GM12878 (cell line): ENCODE measurements around the gene NOP56. TPM values are rescaled to one million over a fixed set of nuclear protein-coding genes. Genes with fewer than 3 reads are reported as not detected.

Source experiments
- ATAC-seq: fragments of 200-7000 bp; cut with Tn5 transposase; 3 replicates; pipeline ENCODE4 v1.9.1; 2020; ENCODE audit warnings: mild to moderate bottlenecking, moderate library complexity
- BruUV-seq: library from RNA; stranded (reverse); fragments of 400-500 nt; replicated peaks from 2 replicates; lab custom pipeline; 2021; lab: Mats Ljungman, UMichigan
- CTCF ChIA-PET: fragments of 300-600 bp; sonication (Branson Sonifier 250); formaldehyde crosslinking; extraction: SDS; loops from one replicate; lab custom pipeline; 2021; ENCODE audit warnings: inconsistent platforms; lab: Yijun Ruan, JAX
- POLR2A ChIA-PET: fragments of 350-600 bp; formaldehyde crosslinking; extraction: SDS; loops from one replicate; lab custom pipeline; 2021; ENCODE audit warnings: inconsistent platforms; lab: Charles Lee
- RAD21 ChIA-PET: fragments of 300-600 bp; sonication (Branson Sonifier 250); formaldehyde crosslinking; loops from one replicate; lab custom pipeline; 2023; ENCODE audit warnings: antibody characterized with exemption; ENCODE audit not compliant: unreplicated experiment; lab: Charles Lee
- SMC1A ChIA-PET: fragments of 300-600 bp; sonication (Branson Sonifier 250); formaldehyde crosslinking; loops from one replicate; lab custom pipeline; 2023; ENCODE audit not compliant: unreplicated experiment, uncharacterized antibody; lab: Charles Lee
- DNase-seq: peaks from one replicate; pipeline ENCODE4 v3.0.0-alpha.2; 2011; ENCODE audit warnings: low read depth, low spot score
- FAIRE-seq: peaks from 3 replicates; lab custom pipeline; 2011; peaks lifted over from hg19 to GRCh38; lab: Jason Lieb, UNC
- H2AFZ ChIP-seq: 2 replicates; pipeline ENCODE4 v1.6.0; 2011; ENCODE audit warnings: low read depth, low read length, control low read depth; ENCODE audit not compliant: control insufficient read depth
- H3K27ac ChIP-seq: 2 replicates; pipeline ENCODE4 v1.5.1; 2011; ENCODE audit warnings: control low read depth; ENCODE audit not compliant: control insufficient read depth, insufficient read depth
- H3K27me3 ChIP-seq, 2 experiments: replicated peaks in 1 of 2; 2 replicates each; pipeline versions ENCODE4 v1.6.0 to v1.6.1; 2011; ENCODE audit warnings: low read length in 1 of 2; ENCODE audit not compliant: control insufficient read depth in 2 of 2, insufficient read depth in 2 of 2
- H3K36me3 ChIP-seq, 2 experiments: 2 replicates each; pipeline ENCODE4 v1.5.1; 2011; ENCODE audit warnings: low read length in 1 of 2; ENCODE audit not compliant: control insufficient read depth in 2 of 2, insufficient read depth in 2 of 2
- H3K4me1 ChIP-seq: 2 replicates; pipeline ENCODE4 v1.6.1; 2011; ENCODE audit warnings: mild to moderate bottlenecking, low read length, moderate library complexity, mixed read lengths; ENCODE audit not compliant: control insufficient read depth, insufficient read depth
- H3K4me2 ChIP-seq: 2 replicates; pipeline ENCODE4 v1.6.0; 2011; ENCODE audit warnings: control low read depth; ENCODE audit not compliant: control insufficient read depth, insufficient read depth
- H3K4me3 ChIP-seq: fragments of 200-600 bp; sonication (generic); 2 replicates; pipeline ENCODE4 v1.5.1; 2016
- H3K79me2 ChIP-seq: 2 replicates; pipeline ENCODE4 v1.6.0; 2011; ENCODE audit warnings: low read length; ENCODE audit not compliant: control insufficient read depth, insufficient read depth
- H3K9ac ChIP-seq: 2 replicates; pipeline ENCODE4 v1.8.0; 2011; ENCODE audit warnings: low read length, control low read depth, mixed read lengths; ENCODE audit not compliant: control insufficient read depth, insufficient read depth
- H3K9me3 ChIP-seq: replicated peaks from 3 replicates; pipeline ENCODE4 v1.5.1; 2011; ENCODE audit warnings: mild to moderate bottlenecking, low read length; ENCODE audit not compliant: control insufficient read depth, insufficient read depth
- H4K20me1 ChIP-seq: 2 replicates; pipeline ENCODE4 v1.6.0; 2011; ENCODE audit not compliant: control insufficient read depth, insufficient read depth
- BCL11A ChIP-seq: IDR thresholded peaks from 2 replicates; pipeline ENCODE4 v1.6.1; 2011; ENCODE audit warnings: low read depth, low read length
- EED ChIP-seq: sonication (generic); IDR thresholded peaks from 2 replicates; pipeline ENCODE4 v1.6.1; 2016; ENCODE audit warnings: antibody characterized with exemption, low read depth
- NBN ChIP-seq: fragments of 450-650 bp; IDR thresholded peaks from 2 replicates; pipeline ENCODE4 v1.6.1; 2016
- NFYB ChIP-seq: IDR thresholded peaks from 2 replicates; pipeline ENCODE4 v1.6.1; 2011; ENCODE audit warnings: low read depth, mild to moderate bottlenecking, low read length, improper control_type of control experiment, moderate library complexity; ENCODE audit not compliant: insufficient read depth
- NR2C2 ChIP-seq: IDR thresholded peaks from 2 replicates; pipeline ENCODE4 v1.6.1; 2011; ENCODE audit warnings: borderline replicate concordance, low read depth; ENCODE audit not compliant: control insufficient read depth, insufficient read length
- POLR2AphosphoS2 ChIP-seq: IDR thresholded peaks from 2 replicates; pipeline ENCODE4 v1.6.1; 2011; ENCODE audit warnings: low read depth, mild to moderate bottlenecking, low read length, improper control_type of control experiment, moderate library complexity
- RUNX3 ChIP-seq: IDR thresholded peaks from 2 replicates; pipeline ENCODE4 v1.6.1; 2012; ENCODE audit warnings: low read length, inconsistent platforms
- SMARCA5 ChIP-seq: fragments of 450-650 bp; IDR thresholded peaks from 2 replicates; pipeline ENCODE4 v1.6.1; 2017; ENCODE audit warnings: mild to moderate bottlenecking
- SREBF2 ChIP-seq: IDR thresholded peaks from 2 replicates; pipeline ENCODE4 v1.6.1; 2012; ENCODE audit warnings: mild to moderate bottlenecking, low read length
- TARDBP ChIP-seq: IDR thresholded peaks from 2 replicates; pipeline ENCODE4 v1.6.1; 2016; ENCODE audit warnings: borderline replicate concordance
- TBL1XR1 ChIP-seq: IDR thresholded peaks from 2 replicates; pipeline ENCODE4 v1.6.1; 2012; ENCODE audit warnings: low read depth, low read length, improper control_type of control experiment
- WRNIP1 ChIP-seq: IDR thresholded peaks from 2 replicates; pipeline ENCODE4 v1.6.1; 2011; ENCODE audit warnings: low read depth, low read length, improper control_type of control experiment, borderline replicate concordance
- ZBED1 ChIP-seq: IDR thresholded peaks from 2 replicates; pipeline ENCODE4 v1.6.1; 2016; ENCODE audit warnings: borderline replicate concordance
- ZNF207 ChIP-seq: fragments of 450-650 bp; IDR thresholded peaks from 2 replicates; pipeline ENCODE4 v1.6.1; 2014; ENCODE audit warnings: antibody characterized with exemption, mild to moderate bottlenecking, borderline replicate concordance
- WGBS: methylation state at CpG from one replicate; pipeline ENCODE4 v1.1.6; 2016; ENCODE audit warnings: low lambda C conversion rate; ENCODE audit not compliant: insufficient replicate concordance, insufficient coverage; ENCODE audit errors: missing lambda C conversion rate; 5-methylcytosine and 5-hydroxymethylcytosine counted together
- in situ Hi-C: fragments of 300-500 bp; cut with MboI; formaldehyde crosslinking; loops from 9 replicates; pipeline ENCODE4 v1.14.3; 2018; ENCODE audit warnings: mixed read lengths
- intact Hi-C: fragments of 100-400 bp; cut with micrococcal nuclease; formaldehyde crosslinking; loops from one replicate; pipeline ENCODE4 v1.14.2; 2022; ENCODE audit not compliant: unreplicated experiment
- polyA plus RNA-seq, 11 experiments: library from polyadenylated mRNA; depleted of rRNA in 4 of 11; unstranded in 6 of 11; stranded (reverse) in 5 of 11; fragments of >200 nt; fragmentation: Nextera tagmentation in 4 of 11; fragmentation: Illumina TruSeq in 1 of 11; extraction: Ambion mirVana in 4 of 11; extraction: Trizol in 1 of 11; gene quantifications; 1 replicate in 1 of 11; 2 replicates in 10 of 11; pipeline versions ENCODE4 v1.2.1 to v1.2.3, GENCODE V29; 2011 to 2016; ENCODE audit warnings: inconsistent platforms in 2 of 11, missing spikeins in 2 of 11, low read depth in 1 of 11
- total RNA-seq, 4 experiments: library from RNA; depleted of rRNA in 3 of 4; stranded (reverse); fragments of >200 nt in 3 of 4; fragmentation: Illumina TruSeq in 1 of 4; extraction: Trizol in 1 of 4; gene quantifications; 2 replicates each; pipeline versions ENCODE4 v1.2.1 to v1.2.3, GENCODE V29; 2013 to 2021
- TF ChIP-seq, protein P1 (sequence below): fragments of 450-650 bp; IDR thresholded peaks from 2 replicates; pipeline ENCODE4 v1.6.1; 2016; ENCODE audit warnings: mild to moderate bottlenecking
- TF ChIP-seq, protein P2 (sequence below): fragments of 450-650 bp; IDR thresholded peaks from 2 replicates; pipeline ENCODE4 v1.6.1; 2017; ENCODE audit warnings: low read depth, mild to moderate bottlenecking, moderate library complexity
- TF ChIP-seq, protein P3 (sequence below): fragments of 450-650 bp; IDR thresholded peaks from 2 replicates; pipeline ENCODE4 v1.6.1; 2016; ENCODE audit warnings: mild to moderate bottlenecking
- TF ChIP-seq, protein P4 (sequence below): fragments of 450-650 bp; IDR thresholded peaks from 2 replicates; pipeline ENCODE4 v1.6.1; 2017; ENCODE audit warnings: borderline replicate concordance

Gene NOP56
- total and polyA plus RNA-seq, 10 of the 15 experiments (the other 5 are each of a cell fraction or from before 2014, with no cell fraction given): 254 to 550 (median 464) TPM

DNA sequence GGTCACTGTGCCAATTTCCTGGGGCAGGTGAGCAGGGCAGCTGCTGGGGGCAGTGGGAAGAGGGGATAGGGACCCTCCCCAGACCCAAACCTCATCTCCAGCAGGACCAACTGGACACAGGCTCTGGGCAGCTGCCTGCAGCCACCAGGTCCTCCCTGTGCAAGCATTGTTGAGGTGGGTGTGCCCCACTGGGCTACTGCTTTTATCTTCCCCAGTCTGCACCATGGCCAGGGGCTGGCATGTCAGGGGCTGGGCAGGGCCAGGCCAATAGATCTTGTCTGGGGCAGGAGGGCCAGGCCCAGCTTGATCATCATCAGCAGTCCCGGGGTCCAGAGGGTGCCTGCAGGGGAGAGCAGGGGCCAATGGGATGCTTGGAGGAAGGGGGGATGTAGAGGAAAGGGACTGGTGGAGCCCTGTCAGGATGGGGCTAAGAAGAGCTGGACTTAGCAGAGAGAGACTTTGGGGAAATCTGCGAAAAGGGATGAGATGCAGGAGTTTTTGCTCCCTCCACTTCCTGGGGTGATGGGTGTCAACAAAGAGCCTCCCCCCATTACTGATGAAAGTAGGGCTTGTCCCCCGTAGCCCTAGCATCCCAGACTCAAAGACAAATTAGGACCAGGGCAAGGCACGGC, 45.9 kb downstream of the NOP56 start:
- no peak for DNase-seq
- H3K27ac ChIP-seq: no peak overlapping the region
- intact Hi-C loops: no loop called here
- H3K4me2 ChIP-seq: no peak overlapping the region
- ChIA-PET CTCF (no interaction called here), SMC1A (no interaction called here)
- FAIRE-seq: no peak
- no peak overlapping the region for H2AFZ ChIP-seq
- H3K36me3 ChIP-seq: no peaks in the 10 kb centered on the region
- TF ChIP-seq POLR2AphosphoS2: no peak
- TF ChIP-seq EED: no peak
- no peak for TF ChIP-seq NFYB
- TF ChIP-seq SREBF2: no peak
- TF ChIP-seq NR2C2: no peak
- no peak for TF ChIP-seq NBN
- TF ChIP-seq RUNX3: no peak
- no peak for TF ChIP-seq BCL11A
- no peak for TF ChIP-seq TARDBP
- no peak for TF ChIP-seq WRNIP1
- TF ChIP-seq, protein P1, sequence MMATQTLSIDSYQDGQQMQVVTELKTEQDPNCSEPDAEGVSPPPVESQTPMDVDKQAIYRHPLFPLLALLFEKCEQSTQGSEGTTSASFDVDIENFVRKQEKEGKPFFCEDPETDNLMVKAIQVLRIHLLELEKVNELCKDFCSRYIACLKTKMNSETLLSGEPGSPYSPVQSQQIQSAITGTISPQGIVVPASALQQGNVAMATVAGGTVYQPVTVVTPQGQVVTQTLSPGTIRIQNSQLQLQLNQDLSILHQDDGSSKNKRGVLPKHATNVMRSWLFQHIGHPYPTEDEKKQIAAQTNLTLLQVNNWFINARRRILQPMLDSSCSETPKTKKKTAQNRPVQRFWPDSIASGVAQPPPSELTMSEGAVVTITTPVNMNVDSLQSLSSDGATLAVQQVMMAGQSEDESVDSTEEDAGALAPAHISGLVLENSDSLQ: no peak
- no peak for TF ChIP-seq TBL1XR1
- TF ChIP-seq, protein P2, sequence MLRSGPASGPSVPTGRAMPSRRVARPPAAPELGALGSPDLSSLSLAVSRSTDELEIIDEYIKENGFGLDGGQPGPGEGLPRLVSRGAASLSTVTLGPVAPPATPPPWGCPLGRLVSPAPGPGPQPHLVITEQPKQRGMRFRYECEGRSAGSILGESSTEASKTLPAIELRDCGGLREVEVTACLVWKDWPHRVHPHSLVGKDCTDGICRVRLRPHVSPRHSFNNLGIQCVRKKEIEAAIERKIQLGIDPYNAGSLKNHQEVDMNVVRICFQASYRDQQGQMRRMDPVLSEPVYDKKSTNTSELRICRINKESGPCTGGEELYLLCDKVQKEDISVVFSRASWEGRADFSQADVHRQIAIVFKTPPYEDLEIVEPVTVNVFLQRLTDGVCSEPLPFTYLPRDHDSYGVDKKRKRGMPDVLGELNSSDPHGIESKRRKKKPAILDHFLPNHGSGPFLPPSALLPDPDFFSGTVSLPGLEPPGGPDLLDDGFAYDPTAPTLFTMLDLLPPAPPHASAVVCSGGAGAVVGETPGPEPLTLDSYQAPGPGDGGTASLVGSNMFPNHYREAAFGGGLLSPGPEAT: no peak
- TF ChIP-seq SMARCA5: no peak
- TF ChIP-seq, protein P3, sequence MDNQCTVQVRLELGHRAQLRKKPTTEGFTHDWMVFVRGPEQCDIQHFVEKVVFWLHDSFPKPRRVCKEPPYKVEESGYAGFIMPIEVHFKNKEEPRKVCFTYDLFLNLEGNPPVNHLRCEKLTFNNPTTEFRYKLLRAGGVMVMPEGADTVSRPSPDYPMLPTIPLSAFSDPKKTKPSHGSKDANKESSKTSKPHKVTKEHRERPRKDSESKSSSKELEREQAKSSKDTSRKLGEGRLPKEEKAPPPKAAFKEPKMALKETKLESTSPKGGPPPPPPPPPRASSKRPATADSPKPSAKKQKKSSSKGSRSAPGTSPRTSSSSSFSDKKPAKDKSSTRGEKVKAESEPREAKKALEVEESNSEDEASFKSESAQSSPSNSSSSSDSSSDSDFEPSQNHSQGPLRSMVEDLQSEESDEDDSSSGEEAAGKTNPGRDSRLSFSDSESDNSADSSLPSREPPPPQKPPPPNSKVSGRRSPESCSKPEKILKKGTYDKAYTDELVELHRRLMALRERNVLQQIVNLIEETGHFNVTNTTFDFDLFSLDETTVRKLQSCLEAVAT: no peak
- TF ChIP-seq ZBED1: no peak
- TF ChIP-seq, protein P4, sequence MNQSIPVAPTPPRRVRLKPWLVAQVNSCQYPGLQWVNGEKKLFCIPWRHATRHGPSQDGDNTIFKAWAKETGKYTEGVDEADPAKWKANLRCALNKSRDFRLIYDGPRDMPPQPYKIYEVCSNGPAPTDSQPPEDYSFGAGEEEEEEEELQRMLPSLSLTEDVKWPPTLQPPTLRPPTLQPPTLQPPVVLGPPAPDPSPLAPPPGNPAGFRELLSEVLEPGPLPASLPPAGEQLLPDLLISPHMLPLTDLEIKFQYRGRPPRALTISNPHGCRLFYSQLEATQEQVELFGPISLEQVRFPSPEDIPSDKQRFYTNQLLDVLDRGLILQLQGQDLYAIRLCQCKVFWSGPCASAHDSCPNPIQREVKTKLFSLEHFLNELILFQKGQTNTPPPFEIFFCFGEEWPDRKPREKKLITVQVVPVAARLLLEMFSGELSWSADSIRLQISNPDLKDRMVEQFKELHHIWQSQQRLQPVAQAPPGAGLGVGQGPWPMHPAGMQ: no peak
- no peak for TF ChIP-seq ZNF207
- TF ChIP-seq, all 136 proteins: peak for 0
- BruUV-seq: no TSS peak
- ATAC-seq: no peak
- in situ Hi-C loops: no loop called here
- H3K9ac ChIP-seq: no peak overlapping the region
- POLR2A ChIA-PET: no interaction called here
- peaks cover 3 to 16% of the 10 kb centered on the region in 2 experiments for H3K27me3 ChIP-seq
- no peaks in the 10 kb centered on the region for H3K79me2 ChIP-seq
- no peaks in the 10 kb centered on the region for H4K20me1 ChIP-seq
- no peaks in the 10 kb centered on the region for H3K4me1 ChIP-seq
- RAD21 ChIA-PET: no interaction called here
- H3K9me3 ChIP-seq: no peaks in the 10 kb centered on the region
- no peak overlapping the region for H3K4me3 ChIP-seq
- 0% methylated on average over 4 of the region's 4 CpGs for WGBS
